ENCODE results near the gene AGTPBP1.
"Not testable (repeated sequence)": the region's sequence is repeated elsewhere in the genome, so short reads cannot be mapped to it uniquely, and the experiment has no call there.

Gene AGTPBP1

DNA sequence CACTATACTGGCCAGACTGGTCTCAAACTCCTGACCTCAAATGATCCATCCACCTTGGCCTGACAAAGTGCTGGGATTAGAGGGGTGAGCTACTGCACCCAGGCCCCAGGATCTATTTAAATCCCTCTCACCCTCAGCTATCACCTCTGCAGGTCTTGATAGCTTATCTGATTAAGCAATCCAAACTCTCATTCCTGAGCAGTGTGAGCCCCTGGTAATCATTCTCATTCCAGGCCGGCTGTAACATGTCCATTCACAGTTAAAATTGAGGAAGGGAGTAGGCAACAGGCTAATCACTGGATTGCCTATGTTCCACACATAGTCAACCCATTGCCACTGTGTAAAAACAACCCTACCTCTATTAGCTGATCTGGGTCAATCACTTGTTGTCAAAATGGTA, 111.1 kb downstream of the AGTPBP1 start:
- DNase-seq = no peak

GRCh38 chr9:85617141-85617670, 124.5 kb downstream of the AGTPBP1 start:
- no peak for DNase-seq

- no peak for DNase-seq
Measured at GRCh38 chr9:85615792-85616191, 126.0 kb downstream of the AGTPBP1 start.

DNA sequence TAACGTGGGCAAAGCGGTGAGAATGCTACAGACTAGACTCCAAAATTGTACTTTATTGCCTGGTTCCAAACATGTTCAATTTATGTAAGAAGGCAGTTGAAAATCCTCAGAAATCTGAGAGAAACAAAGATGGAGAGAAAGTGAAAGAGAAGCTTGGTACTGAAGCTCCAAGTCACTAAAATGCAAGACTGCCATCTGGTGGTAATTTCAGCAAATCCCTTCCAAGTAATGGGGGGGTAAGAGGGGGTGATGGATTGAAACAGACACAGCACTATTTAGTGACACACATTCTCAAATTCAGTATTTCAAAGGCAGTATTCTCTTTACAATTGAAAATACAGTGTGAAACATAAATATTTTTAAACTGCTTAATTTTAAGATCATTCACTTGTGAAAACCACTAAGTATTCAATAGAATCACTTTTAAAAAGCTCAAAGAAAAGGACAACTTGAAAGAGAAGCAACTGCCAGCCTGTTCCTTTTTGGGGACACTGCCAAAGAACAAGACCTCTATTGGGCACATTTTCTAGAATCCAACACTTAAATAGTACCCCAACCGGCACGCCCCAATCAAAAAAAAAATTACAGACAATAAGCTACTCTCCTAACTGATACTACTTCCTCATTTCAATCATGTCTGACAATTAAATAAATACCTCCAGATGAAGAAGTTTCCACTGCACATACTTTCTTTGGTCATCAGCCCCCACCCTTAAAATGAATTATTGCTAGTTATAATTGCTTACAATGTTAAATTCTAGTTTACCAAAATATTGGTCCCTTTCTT, 131.5 kb downstream of the AGTPBP1 start:
- DNase-seq = peak; percentile 38

DNA sequence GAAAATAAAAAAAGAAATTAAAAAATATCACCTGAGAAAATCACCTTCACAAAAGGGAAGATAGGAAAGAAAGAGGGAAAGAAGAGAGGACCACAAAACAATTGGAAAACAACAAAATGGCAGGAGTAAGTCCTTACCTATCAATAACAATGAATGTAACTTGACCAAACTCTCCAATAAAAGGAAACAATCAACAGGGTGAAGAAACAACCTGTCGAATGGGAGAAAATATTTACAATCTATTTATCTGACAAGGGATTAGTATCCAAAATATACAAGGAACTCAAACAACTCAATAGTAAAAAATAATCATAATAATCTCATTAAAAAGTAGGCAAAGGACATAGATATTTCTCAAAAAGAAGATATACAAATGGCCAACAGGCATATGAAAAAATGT, 135.8 kb downstream of the AGTPBP1 start:
- no peak for DNase-seq

GRCh38 chr9:85603936-85604335, 137.8 kb downstream of the AGTPBP1 start:
- DNase-seq = no peak

DNA sequence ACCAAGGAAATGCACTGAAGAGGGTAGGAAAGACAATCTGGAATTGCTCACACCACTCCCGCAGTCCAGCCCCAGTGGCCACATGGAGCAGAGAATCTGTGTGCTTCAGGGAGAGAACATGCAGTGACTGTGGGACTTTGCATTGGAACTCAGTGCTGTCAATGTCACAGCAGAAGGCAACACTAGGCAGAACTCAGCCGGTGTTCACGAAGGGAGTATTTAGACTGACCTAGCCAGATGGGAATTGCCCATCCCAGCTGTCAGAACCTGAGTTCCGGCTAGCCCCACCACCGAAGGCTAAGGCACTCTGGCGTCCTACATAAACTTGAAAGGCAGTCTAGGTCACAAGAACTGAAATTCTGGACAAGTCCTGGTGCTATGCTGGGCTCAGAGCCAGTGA, 139.0 kb downstream of the AGTPBP1 start:
- no peak for DNase-seq

DNA sequence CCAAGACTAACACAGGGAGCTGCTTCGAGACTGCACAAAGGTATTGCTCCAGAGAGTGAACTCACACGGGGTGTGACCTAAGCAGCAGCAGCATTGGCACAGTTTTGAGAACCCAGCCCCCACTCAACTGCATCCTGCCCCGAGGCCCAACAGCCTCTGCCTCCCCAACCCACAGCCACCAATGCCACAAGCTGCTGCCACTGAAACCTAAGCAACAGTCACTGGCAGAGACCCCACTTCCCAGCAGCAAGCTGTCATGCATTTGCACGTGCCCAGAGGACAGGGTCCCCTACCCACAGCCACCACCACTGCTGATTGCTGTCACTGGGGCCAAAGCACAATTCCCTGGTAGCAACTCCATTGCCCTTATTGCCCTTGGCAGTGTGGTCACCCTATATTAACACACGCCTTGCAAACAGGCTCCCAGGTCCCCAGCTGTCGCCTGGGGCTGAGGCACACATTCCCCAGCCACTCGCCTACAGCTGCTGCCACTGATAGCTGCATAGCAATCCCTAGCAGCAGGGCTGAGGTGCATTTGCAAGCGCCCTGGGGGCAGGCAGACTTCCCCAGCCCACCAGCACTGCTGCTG, 141.0 kb downstream of the AGTPBP1 start:
- DNase-seq = no peak

DNA sequence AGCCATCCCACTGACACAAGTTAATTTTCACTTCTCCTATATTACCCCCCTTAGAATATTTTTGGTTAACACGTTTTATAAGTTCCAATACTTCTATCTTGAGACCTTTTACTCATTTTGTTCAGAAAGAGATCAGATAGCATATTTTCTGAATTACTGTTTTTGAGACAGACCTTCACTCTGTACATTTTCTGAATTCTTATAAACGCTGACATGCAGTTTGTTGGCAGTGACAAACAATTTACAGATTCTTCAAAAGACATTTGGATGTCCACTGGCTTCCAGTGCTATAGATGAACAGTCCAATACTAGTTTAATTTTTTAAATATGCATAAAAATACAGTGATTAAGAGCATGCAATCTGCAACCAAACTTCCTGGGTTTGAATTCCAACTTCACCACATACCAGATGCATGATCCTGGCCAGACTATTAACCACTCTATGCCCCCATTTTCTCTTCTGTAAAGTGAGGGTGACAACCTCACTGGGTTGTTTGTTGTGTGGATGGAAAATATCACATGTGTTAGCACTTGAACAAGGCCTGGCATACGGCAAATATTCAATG, 142.1 kb downstream of the AGTPBP1 start:
- DNase-seq = no peak

- no peak for DNase-seq
Measured at GRCh38 chr9:85594316-85594715, 147.4 kb downstream of the AGTPBP1 start.

GRCh38 chr9:85586684-85587083, 155.1 kb downstream of the AGTPBP1 start:
- no peak for DNase-seq

GRCh38 chr9:85577353-85577952, 164.3 kb downstream of the AGTPBP1 start:
- no peak for DNase-seq

DNA sequence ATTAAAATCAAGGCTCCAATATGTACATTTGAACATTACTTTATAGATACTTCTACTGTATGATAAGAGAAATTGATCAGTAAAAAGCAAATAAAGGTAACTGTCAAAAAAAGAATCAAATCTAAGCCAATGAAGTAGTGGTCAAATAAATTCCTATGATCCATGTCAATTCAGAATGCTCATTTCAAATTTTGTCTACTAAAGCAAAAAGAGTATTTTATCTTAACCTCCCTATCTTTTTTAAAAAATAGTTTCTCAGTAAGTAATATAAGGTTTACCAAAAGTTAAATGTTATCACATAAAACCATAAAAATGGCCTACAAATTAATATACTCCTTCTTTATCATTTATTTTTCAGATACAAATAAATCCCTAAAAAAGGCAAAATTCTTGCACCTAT, 165.9 kb downstream of the AGTPBP1 start:
- no peak for DNase-seq

GRCh38 chr9:85573546-85573945, 168.2 kb downstream of the AGTPBP1 start:
- not testable (repeated sequence) for DNase-seq

DNA sequence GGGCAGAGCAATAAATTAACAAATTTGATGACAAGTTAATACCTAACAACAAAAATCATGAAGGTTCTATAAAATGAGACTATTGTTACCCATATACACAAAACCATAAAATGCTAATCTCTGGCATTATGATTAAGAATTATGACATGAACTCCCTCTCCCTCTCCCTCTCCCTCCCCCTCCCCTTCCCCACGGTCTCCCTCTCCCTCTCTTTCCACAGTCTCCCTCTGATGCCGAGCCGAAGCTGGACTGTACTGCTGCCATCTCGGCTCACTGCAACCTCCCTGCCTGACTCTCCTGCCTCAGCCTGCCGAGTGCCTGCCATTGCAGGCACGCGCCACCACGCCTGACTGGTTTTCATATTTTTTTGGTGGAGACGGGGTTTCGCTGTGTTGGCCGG, 168.8 kb downstream of the AGTPBP1 start:
- not testable (repeated sequence) for DNase-seq

GRCh38 chr9:85569988-85570387, 171.8 kb downstream of the AGTPBP1 start:
- no peak for DNase-seq

- no peak for DNase-seq
Measured at GRCh38 chr9:85559526-85559925, 182.2 kb downstream of the AGTPBP1 start.

DNA sequence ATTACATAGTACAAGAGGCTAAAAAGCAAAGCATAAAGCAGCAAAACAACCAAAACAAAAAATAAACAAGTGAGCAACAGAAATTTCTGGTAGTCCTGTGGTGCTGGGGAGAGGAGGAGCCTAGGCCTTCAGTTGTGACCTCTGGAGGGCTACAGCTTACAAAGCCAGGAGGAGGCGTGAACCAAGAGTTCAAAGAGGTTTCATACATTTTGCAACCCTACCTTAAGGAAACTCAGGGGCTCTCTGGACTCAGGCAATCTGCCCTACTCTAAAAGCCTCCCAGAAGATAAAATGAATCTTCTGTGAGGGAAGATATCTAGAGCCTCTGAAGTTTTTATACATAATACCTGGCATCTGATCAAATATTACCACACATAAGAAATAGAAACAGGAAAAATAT, 187.4 kb downstream of the AGTPBP1 start:
- DNase-seq = no peak

- DNase-seq = no peak
Measured at GRCh38 chr9:85553475-85553874, 188.3 kb downstream of the AGTPBP1 start.

DNA sequence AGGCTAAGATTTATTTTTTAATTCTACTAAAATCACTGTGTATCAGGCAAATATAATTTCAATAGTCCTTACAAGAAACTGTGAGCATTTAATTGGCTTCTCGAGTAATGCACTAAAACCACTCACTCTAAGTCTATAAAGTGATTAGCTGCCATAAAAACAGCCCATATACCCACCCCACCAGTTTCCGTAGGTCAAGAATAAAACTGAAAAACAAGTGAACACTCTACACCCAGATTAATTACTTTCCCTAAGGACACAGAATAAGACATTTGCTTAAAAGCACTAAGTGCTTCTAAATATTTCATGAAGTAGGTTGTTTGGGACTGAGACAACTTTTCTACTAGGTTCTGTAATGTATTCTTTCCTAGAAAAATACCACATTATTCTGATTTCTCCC, 194.2 kb downstream of the AGTPBP1 start:
- DNase-seq = no peak

- no peak for DNase-seq
Measured at GRCh38 chr9:85543196-85543595, 198.6 kb downstream of the AGTPBP1 start.

DNA sequence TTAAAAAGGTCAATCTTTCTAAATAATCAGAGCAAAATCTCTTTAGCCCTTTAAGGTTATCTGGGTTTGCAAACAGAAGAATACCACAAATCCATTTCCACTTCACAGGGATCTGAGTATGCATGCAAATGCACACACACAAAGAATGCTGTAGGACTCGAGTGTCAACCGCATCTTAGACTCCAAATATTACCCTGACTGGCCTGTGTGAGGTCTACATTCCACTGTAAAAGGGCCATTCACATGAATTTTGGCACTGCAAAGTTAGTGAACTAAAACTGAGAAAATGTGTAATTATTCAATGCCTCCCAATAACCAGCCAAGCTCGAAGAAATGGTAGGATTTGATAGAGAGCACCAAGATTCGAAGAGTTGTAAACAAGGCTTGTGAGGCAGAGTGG, 199.9 kb downstream of the AGTPBP1 start:
- DNase-seq = no peak

- DNase-seq = no peak
Measured at GRCh38 chr9:85536514-85536913, 205.2 kb downstream of the AGTPBP1 start.

DNA sequence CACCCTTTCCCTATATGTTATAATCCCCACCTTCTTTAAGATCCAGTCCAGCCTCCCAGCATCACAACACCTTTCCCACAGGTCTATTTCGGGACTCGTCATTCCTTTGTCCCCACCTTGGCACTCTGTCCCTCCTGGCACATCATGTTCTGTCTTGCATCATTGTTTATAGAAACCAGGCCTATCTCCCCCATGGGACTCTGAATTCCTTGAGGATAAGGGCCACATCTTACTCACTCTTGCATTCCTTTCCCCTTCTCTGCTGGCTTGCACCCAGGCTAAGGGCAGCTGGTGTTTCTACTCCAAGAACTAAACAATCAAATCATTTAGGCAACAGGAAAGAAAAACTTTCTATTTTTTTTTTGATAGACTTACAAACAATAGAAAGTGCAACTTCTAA, 205.7 kb downstream of the AGTPBP1 start:
- no peak for DNase-seq
